ENCODE measurements around the gene CENPP. TPM values are rescaled to one million over a fixed set of nuclear protein-coding genes. Genes with fewer than 3 reads are reported as not detected.

CENPP gene
- total and polyA plus RNA-seq, 8 donors = 0.46 to 2.7 (median 1.9) TPM

GRCh38 chr9:92603100-92603499 is 277.3 kb downstream of the CENPP start:
- Histone ChIP-seq H3K4me1 (peaks cover 0 to 9% (median 0%) of the 10 kb centered on the region in 3 donors), H3K4me3 (no peak overlapping the region), H3K27ac (no peak overlapping the region), H3K9me3 (no peaks in the 10 kb centered on the region), H3K36me3 (no peaks in the 10 kb centered on the region), H3K27me3 (no peaks in the 10 kb centered on the region)
- 78 to 92% methylated on average over 5 of the region's 5 CpGs for WGBS, 2 donors
- ATAC-seq (no peak), FAIRE-seq (no peak), DNase-seq (no peak)
- intact Hi-C loops (cut with DNase I) = no loop called here
- no peak for TF ChIP-seq CTCF (IDR thresholded peaks at IDR 0.05)

DNA sequence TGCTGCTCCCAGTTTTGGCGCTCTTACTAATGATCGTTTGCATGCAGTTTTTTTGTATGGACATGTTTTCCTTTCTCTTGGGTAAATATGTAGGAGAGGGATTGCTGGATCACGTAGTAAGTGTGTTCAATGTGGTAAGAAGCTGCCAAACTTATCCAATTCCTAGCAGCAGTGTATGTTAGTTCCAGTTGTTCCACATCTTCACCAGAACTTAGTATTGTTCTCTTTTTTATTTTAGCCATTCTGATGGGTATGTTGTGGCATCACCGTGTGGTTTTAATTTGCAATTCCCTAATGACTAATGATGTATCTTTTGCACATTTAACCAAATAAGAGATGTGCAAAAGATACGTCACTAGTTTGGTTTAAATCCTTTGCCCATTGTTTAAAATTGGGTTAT is 278.2 kb downstream of the CENPP start:
- DNase-seq (no peak), FAIRE-seq (no peak), ATAC-seq (no peak)
- no peaks in the 10 kb centered on the region for H3K36me3 ChIP-seq
- 81 to 90% methylated on average over 5 of the region's 5 CpGs for WGBS, 2 donors
- no peaks in the 10 kb centered on the region for H3K9me3 ChIP-seq
- intact Hi-C loops (cut with DNase I) = no loop called here
- no peak overlapping the region for H3K4me3 ChIP-seq
- H3K27me3 ChIP-seq = no peaks in the 10 kb centered on the region
- H3K4me1 ChIP-seq = peaks cover 0 to 9% (median 0%) of the 10 kb centered on the region in 3 donors
- no peak overlapping the region for H3K27ac ChIP-seq
- TF ChIP-seq CTCF (IDR thresholded peaks at IDR 0.05) = no peak

DNA sequence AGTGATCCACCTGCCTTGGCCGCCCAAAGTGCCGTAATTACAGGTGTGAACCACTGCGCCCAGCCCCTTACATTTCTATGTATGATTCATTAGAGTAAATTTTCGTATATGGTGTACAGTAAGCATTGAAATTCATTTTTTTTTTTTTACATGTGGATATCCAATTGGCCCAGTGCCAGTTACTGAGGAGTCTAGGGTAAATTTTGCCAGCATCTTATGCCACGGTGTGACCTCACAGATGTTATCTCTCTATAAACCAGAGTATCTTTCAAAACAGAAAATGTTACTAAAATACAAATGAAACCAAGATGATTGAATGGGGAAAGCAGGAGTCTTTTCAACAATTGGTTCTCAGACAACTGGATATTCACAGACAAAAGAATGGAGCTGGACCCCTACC is 279.5 kb downstream of the CENPP start:
- ATAC-seq (no peak), FAIRE-seq (no peak), DNase-seq (no peak)
- Histone ChIP-seq H3K36me3 (no peaks in the 10 kb centered on the region), H3K4me1 (peaks cover 0 to 9% (median 0%) of the 10 kb centered on the region in 3 donors), H3K9me3 (no peaks in the 10 kb centered on the region), H3K27me3 (no peaks in the 10 kb centered on the region), H3K4me3 (no peak overlapping the region), H3K27ac (no peak overlapping the region)
- 81 to 97% methylated on average over 5 of the region's 5 CpGs for WGBS, 2 donors
- intact Hi-C loops (cut with DNase I) = no loop called here
- no peak for TF ChIP-seq CTCF (IDR thresholded peaks at IDR 0.05)

DNA sequence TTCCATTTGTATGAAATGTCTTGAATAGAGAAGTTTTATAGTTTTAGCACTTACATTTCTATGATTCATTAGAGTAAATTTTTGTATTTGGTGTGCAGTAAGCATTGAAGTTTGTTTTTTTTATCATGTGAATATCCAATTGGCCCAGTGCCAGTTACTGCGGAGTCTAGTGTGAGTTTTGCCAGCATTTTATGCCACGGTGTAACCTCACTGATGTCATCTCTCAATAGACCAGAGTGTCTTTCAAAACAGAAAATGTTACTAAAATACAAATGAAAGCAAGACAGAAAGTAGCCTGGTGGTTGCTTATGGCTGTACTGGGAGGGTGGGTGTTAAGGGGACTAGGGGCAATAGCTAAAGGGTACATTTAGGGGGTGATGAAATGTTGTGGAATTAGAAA is 281.3 kb downstream of the CENPP start:
- no peak for TF ChIP-seq CTCF (IDR thresholded peaks at IDR 0.05)
- DNase-seq (peak in 1 of 6 donors; percentile 17), ATAC-seq (peak in 2 of 4 donors; percentile 27 to 29), FAIRE-seq (no peak)
- H3K27ac ChIP-seq = no peak overlapping the region
- no peaks in the 10 kb centered on the region for H3K27me3 ChIP-seq
- 3% methylated on average over 2 of the region's 2 CpGs for WGBS, 2 donors
- no peak overlapping the region for H3K4me3 ChIP-seq
- no peaks in the 10 kb centered on the region for H3K9me3 ChIP-seq
- peaks cover 0 to 9% (median 0%) of the 10 kb centered on the region in 3 donors for H3K4me1 ChIP-seq
- no peaks in the 10 kb centered on the region for H3K36me3 ChIP-seq
- intact Hi-C loops (cut with DNase I) = no loop called here

DNA sequence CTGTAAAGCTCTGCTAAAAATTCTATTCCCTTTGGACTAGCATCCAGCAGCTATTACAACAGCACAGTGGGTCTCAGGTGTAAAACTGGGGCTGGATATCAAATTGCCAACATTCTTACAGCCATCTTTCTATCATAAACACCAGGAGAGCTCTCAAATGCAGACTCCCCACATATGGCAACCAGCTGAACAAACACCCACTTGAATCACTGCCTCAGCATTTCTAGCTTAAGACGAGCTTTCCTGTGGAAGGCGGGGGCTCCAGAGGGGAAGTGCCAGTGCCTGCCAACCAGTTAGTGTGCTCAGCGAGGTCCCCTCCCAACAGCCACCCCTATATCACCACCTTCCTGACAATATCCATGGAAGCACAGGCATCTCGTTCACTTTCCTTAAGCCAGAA is 282.0 kb downstream of the CENPP start:
- H3K27ac ChIP-seq = no peak overlapping the region
- FAIRE-seq (no peak), DNase-seq (peak in 1 of 6 donors; percentile 29), ATAC-seq (peak; percentile 49 to 66 (median 62))
- no peaks in the 10 kb centered on the region for H3K9me3 ChIP-seq
- intact Hi-C loops (cut with DNase I) = no loop called here
- H3K4me1 ChIP-seq = peaks cover 0 to 9% (median 0%) of the 10 kb centered on the region in 3 donors
- H3K4me3 ChIP-seq = no peak overlapping the region
- WGBS, 2 donors = 25 to 44% methylated on average over 4 of the region's 4 CpGs
- no peak for TF ChIP-seq CTCF (IDR thresholded peaks at IDR 0.05)
- no peaks in the 10 kb centered on the region for H3K27me3 ChIP-seq
- peaks cover 0 to 2% (median 0%) of the 10 kb centered on the region in 3 donors for H3K36me3 ChIP-seq
